ENCODE data around the gene EXOC4.

EXOC4 gene

GRCh38 chr7:133820584-133820983 lies 567.7 kb downstream of the EXOC4 start:
- Histone ChIP-seq H4K20me1 (no peaks in the 10 kb centered on the region), H3K27me3 (no peaks in the 10 kb centered on the region), H3K36me3 (peaks cover 22% of the 10 kb centered on the region), H3K9ac (no peak overlapping the region), H3K9me3 (no peaks in the 10 kb centered on the region), H3K4me1 (no peaks in the 10 kb centered on the region), H3K4me3 (no peak overlapping the region), H3K4me2 (no peak overlapping the region), H3K27ac (no peak overlapping the region)
- TF ChIP-seq Cebpa-rat (IDR thresholded peaks at IDR 0.05) = no peak

GRCh38 chr7:133821171-133821570 lies 568.3 kb downstream of the EXOC4 start:
- Histone ChIP-seq H3K9me3 (no peaks in the 10 kb centered on the region), H3K4me3 (no peak overlapping the region), H3K36me3 (peaks cover 22% of the 10 kb centered on the region), H3K27me3 (no peaks in the 10 kb centered on the region), H4K20me1 (no peaks in the 10 kb centered on the region), H3K4me1 (no peaks in the 10 kb centered on the region), H3K27ac (no peak overlapping the region), H3K9ac (no peak overlapping the region), H3K4me2 (no peak overlapping the region)
- TF ChIP-seq Cebpa-rat (IDR thresholded peaks at IDR 0.05) = no peak

GRCh38 chr7:133822001-133822641 lies 569.2 kb downstream of the EXOC4 start:
- Histone ChIP-seq H3K4me3 (no peak overlapping the region), H3K36me3 (peaks cover 22% of the 10 kb centered on the region), H3K9ac (no peak overlapping the region), H3K27ac (no peak overlapping the region), H4K20me1 (no peaks in the 10 kb centered on the region), H3K4me2 (no peak overlapping the region), H3K27me3 (no peaks in the 10 kb centered on the region), H3K9me3 (no peaks in the 10 kb centered on the region), H3K4me1 (no peaks in the 10 kb centered on the region)
- TF ChIP-seq Cebpa-rat (IDR thresholded peaks at IDR 0.05) = no peak

GRCh38 chr7:133822868-133823552 lies 570.1 kb downstream of the EXOC4 start:
- no peaks in the 10 kb centered on the region for H3K27me3 ChIP-seq
- TF ChIP-seq Cebpa-rat (IDR thresholded peaks at IDR 0.05) = no peak

GRCh38 chr7:133824132-133824531 lies 571.3 kb downstream of the EXOC4 start:
- Histone ChIP-seq H3K27ac (no peak overlapping the region), H4K20me1 (no peaks in the 10 kb centered on the region), H3K36me3 (peaks cover 8% of the 10 kb centered on the region), H3K4me2 (no peak overlapping the region), H3K4me3 (no peak overlapping the region), H3K27me3 (no peaks in the 10 kb centered on the region), H3K9ac (no peak overlapping the region), H3K4me1 (no peaks in the 10 kb centered on the region), H3K9me3 (no peaks in the 10 kb centered on the region)
- TF ChIP-seq Cebpa-rat (IDR thresholded peaks at IDR 0.05) = no peak

More at GRCh38 chr7:133822868-133823552, 570.1 kb downstream of the EXOC4 start:
- no peaks in the 10 kb centered on the region for H3K4me1 ChIP-seq
- H3K9ac ChIP-seq = no peak overlapping the region
- H3K36me3 ChIP-seq = peaks cover 15% of the 10 kb centered on the region
- H3K4me3 ChIP-seq = no peak overlapping the region
- no peaks in the 10 kb centered on the region for H4K20me1 ChIP-seq
- no peaks in the 10 kb centered on the region for H3K9me3 ChIP-seq
- no peak overlapping the region for H3K27ac ChIP-seq
- H3K4me2 ChIP-seq = no peak overlapping the region

- no peak overlapping the region for H3K9ac ChIP-seq
- no peaks in the 10 kb centered on the region for H4K20me1 ChIP-seq
- H3K4me3 ChIP-seq = no peak overlapping the region
- no peaks in the 10 kb centered on the region for H3K4me1 ChIP-seq
- H3K27me3 ChIP-seq = no peaks in the 10 kb centered on the region
- H3K36me3 ChIP-seq = peaks cover 6% of the 10 kb centered on the region; the same call in 1 of the 2 replicates
- no peak for TF ChIP-seq Cebpa-rat (IDR thresholded peaks at IDR 0.05)
- no peak overlapping the region for H3K4me2 ChIP-seq
- H3K9me3 ChIP-seq = no peaks in the 10 kb centered on the region
- no peak overlapping the region for H3K27ac ChIP-seq
These were observed 575.1 kb downstream of the EXOC4 start for GRCh38 chr7:133827707-133828623.

GRCh38 chr7:133828906-133829305 lies 576.0 kb downstream of the EXOC4 start:
- H3K4me1 ChIP-seq = no peaks in the 10 kb centered on the region
- no peak overlapping the region for H3K4me3 ChIP-seq
- H3K27me3 ChIP-seq = no peaks in the 10 kb centered on the region
- H3K4me2 ChIP-seq = no peak overlapping the region
- no peak overlapping the region for H3K9ac ChIP-seq
- TF ChIP-seq Cebpa-rat (IDR thresholded peaks at IDR 0.05) = no peak
- no peaks in the 10 kb centered on the region for H4K20me1 ChIP-seq
- no peak overlapping the region for H3K27ac ChIP-seq
- 0 out of 2 replicates have a peak, but pooled peaks cover 5% of the 10 kb centered on the region for H3K9me3 ChIP-seq
- peaks cover 3% of the 10 kb centered on the region; the same call in 1 of the 2 replicates for H3K36me3 ChIP-seq

- no peaks in the 10 kb centered on the region for H3K4me1 ChIP-seq
- H3K4me3 ChIP-seq = no peak overlapping the region
- H3K9ac ChIP-seq = no peak overlapping the region
- peaks cover 3% of the 10 kb centered on the region; the same call in 1 of the 2 replicates for H3K36me3 ChIP-seq
- no peak overlapping the region for H3K4me2 ChIP-seq
- H3K9me3 ChIP-seq = 0 out of 2 replicates have a peak, but pooled peaks cover 5% of the 10 kb centered on the region
- no peak for TF ChIP-seq Cebpa-rat (IDR thresholded peaks at IDR 0.05)
- no peaks in the 10 kb centered on the region for H3K27me3 ChIP-seq
- no peak overlapping the region for H3K27ac ChIP-seq
- H4K20me1 ChIP-seq = no peaks in the 10 kb centered on the region
These were observed 576.5 kb downstream of the EXOC4 start for GRCh38 chr7:133829336-133829897.

GRCh38 chr7:133830081-133830480 lies 577.2 kb downstream of the EXOC4 start:
- Histone ChIP-seq H3K36me3 (peaks cover 3% of the 10 kb centered on the region; the same call in 1 of the 2 replicates), H4K20me1 (no peaks in the 10 kb centered on the region), H3K9ac (no peak overlapping the region), H3K27me3 (no peaks in the 10 kb centered on the region), H3K9me3 (0 out of 2 replicates have a peak, but pooled peaks cover 5% of the 10 kb centered on the region), H3K4me3 (no peak overlapping the region), H3K27ac (no peak overlapping the region), H3K4me1 (no peaks in the 10 kb centered on the region), H3K4me2 (no peak overlapping the region)
- TF ChIP-seq Cebpa-rat (IDR thresholded peaks at IDR 0.05) = no peak

Data from BLaER1 (cell line).